GM12878 (cell line): ENCODE data around the gene GAGE10. TPM values are rescaled to one million over a fixed set of nuclear protein-coding genes. Genes with fewer than 3 reads are reported as not detected.

Experiments
- BACH1 ChIP-seq: fragments of 450-650 bp; IDR thresholded peaks from 2 replicates; pipeline ENCODE4 v1.6.1; 2017; ENCODE audit warnings: mild to moderate bottlenecking, borderline replicate concordance
- HDGF ChIP-seq: fragments of 450-650 bp; IDR thresholded peaks from 2 replicates; pipeline ENCODE4 v1.6.1; 2016; ENCODE audit warnings: antibody characterized with exemption
- IRF5 ChIP-seq: fragments of 450-650 bp; IDR thresholded peaks from 2 replicates; pipeline ENCODE4 v1.6.1; 2017; ENCODE audit warnings: borderline replicate concordance
- JUND ChIP-seq: IDR thresholded peaks from 2 replicates; pipeline ENCODE4 v1.6.1; 2012; ENCODE audit warnings: low read depth, mild to moderate bottlenecking, low read length, improper control_type of control experiment, moderate library complexity
- MLLT1 ChIP-seq: fragments of 450-650 bp; IDR thresholded peaks from 2 replicates; pipeline ENCODE4 v1.6.1; 2016; ENCODE audit warnings: mild to moderate bottlenecking
- TBL1XR1 ChIP-seq: IDR thresholded peaks from 2 replicates; pipeline ENCODE4 v1.6.1; 2012; ENCODE audit warnings: low read depth, low read length, improper control_type of control experiment
- TCF12 ChIP-seq: IDR thresholded peaks from 2 replicates; pipeline ENCODE4 v1.6.1; 2011; ENCODE audit warnings: low read depth, mild to moderate bottlenecking, low read length
- ZNF622 ChIP-seq: fragments of 450-650 bp; IDR thresholded peaks from 2 replicates; pipeline ENCODE4 v1.6.1; 2017; ENCODE audit warnings: mild to moderate bottlenecking, inconsistent platforms
- polyA plus RNA-seq, 11 experiments: library from polyadenylated mRNA; depleted of rRNA in 4 of 11; unstranded in 6 of 11; stranded (reverse) in 5 of 11; fragments of >200 nt; fragmentation: Nextera tagmentation in 4 of 11; fragmentation: Illumina TruSeq in 1 of 11; extraction: Ambion mirVana in 4 of 11; extraction: Trizol in 1 of 11; gene quantifications; 1 replicate in 1 of 11; 2 replicates in 10 of 11; pipeline versions ENCODE4 v1.2.1 to v1.2.3, GENCODE V29; 2011 to 2016; ENCODE audit warnings: inconsistent platforms in 2 of 11, missing spikeins in 2 of 11, low read depth in 1 of 11
- total RNA-seq, 4 experiments: library from RNA; depleted of rRNA in 3 of 4; stranded (reverse); fragments of >200 nt in 3 of 4; fragmentation: Illumina TruSeq in 1 of 4; extraction: Trizol in 1 of 4; gene quantifications; 2 replicates each; pipeline versions ENCODE4 v1.2.1 to v1.2.3, GENCODE V29; 2013 to 2021
- TF ChIP-seq, protein P1 (sequence below): fragments of 150-350 bp; IDR thresholded peaks from 2 replicates; pipeline ENCODE4 v1.6.1; 2016; ENCODE audit warnings: low read depth, low read length
- TF ChIP-seq, protein P2 (sequence below): IDR thresholded peaks from 2 replicates; pipeline ENCODE4 v1.6.1; 2011; ENCODE audit warnings: low read depth, mild to moderate bottlenecking, low read length, moderate library complexity, borderline replicate concordance; ENCODE audit errors: extremely low read depth
- TF ChIP-seq, protein P3 (sequence below): IDR thresholded peaks from 2 replicates; pipeline ENCODE4 v1.6.1; 2012; ENCODE audit warnings: low read depth, low read length, improper control_type of control experiment

GAGE10 gene
- total and polyA plus RNA-seq, 10 of the 15 experiments (the other 5 are each of a cell fraction or from before 2014, with no cell fraction given): not detected

- TF ChIP-seq, protein P1, sequence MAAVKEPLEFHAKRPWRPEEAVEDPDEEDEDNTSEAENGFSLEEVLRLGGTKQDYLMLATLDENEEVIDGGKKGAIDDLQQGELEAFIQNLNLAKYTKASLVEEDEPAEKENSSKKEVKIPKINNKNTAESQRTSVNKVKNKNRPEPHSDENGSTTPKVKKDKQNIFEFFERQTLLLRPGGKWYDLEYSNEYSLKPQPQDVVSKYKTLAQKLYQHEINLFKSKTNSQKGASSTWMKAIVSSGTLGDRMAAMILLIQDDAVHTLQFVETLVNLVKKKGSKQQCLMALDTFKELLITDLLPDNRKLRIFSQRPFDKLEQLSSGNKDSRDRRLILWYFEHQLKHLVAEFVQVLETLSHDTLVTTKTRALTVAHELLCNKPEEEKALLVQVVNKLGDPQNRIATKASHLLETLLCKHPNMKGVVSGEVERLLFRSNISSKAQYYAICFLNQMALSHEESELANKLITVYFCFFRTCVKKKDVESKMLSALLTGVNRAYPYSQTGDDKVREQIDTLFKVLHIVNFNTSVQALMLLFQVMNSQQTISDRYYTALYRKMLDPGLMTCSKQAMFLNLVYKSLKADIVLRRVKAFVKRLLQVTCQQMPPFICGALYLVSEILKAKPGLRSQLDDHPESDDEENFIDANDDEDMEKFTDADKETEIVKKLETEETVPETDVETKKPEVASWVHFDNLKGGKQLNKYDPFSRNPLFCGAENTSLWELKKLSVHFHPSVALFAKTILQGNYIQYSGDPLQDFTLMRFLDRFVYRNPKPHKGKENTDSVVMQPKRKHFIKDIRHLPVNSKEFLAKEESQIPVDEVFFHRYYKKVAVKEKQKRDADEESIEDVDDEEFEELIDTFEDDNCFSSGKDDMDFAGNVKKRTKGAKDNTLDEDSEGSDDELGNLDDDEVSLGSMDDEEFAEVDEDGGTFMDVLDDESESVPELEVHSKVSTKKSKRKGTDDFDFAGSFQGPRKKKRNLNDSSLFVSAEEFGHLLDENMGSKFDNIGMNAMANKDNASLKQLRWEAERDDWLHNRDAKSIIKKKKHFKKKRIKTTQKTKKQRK: no peak
- TF ChIP-seq ZNF622 (no peak), TCF12 (no peak), HDGF (no peak), JUND (no peak), IRF5 (no peak), MLLT1 (no peak), TBL1XR1 (no peak), BACH1 (no peak)
- TF ChIP-seq, protein P2, sequence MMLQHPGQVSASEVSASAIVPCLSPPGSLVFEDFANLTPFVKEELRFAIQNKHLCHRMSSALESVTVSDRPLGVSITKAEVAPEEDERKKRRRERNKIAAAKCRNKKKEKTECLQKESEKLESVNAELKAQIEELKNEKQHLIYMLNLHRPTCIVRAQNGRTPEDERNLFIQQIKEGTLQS: no peak
- TF ChIP-seq, protein P3, sequence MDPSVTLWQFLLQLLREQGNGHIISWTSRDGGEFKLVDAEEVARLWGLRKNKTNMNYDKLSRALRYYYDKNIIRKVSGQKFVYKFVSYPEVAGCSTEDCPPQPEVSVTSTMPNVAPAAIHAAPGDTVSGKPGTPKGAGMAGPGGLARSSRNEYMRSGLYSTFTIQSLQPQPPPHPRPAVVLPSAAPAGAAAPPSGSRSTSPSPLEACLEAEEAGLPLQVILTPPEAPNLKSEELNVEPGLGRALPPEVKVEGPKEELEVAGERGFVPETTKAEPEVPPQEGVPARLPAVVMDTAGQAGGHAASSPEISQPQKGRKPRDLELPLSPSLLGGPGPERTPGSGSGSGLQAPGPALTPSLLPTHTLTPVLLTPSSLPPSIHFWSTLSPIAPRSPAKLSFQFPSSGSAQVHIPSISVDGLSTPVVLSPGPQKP: no peak
Observed at GRCh38 chrX:49264460-49264859, 39.0 kb upstream of the GAGE10 start, which contains the start of gene FOXP3 (continued).
